ENCODE measurements around the gene MYH14.

The MYH14 gene

GRCh38 chr19:50314724-50315708 is 111.6 kb downstream of the MYH14 start:
- TF ChIP-seq GATA2 (IDR thresholded peaks at IDR 0.05; ENCODE audit: low read depth, low read length) (no peak), GATA3 (IDR thresholded peaks at IDR 0.05; ENCODE audit: low read depth, low read length) (no peak)

- no peak for TF ChIP-seq GATA2 (IDR thresholded peaks at IDR 0.05; ENCODE audit: low read depth, low read length)
- no peak for TF ChIP-seq GATA3 (IDR thresholded peaks at IDR 0.05; ENCODE audit: low read depth, low read length)
These were observed 112.5 kb downstream of the MYH14 start for GRCh38 chr19:50315773-50316448.

DNA sequence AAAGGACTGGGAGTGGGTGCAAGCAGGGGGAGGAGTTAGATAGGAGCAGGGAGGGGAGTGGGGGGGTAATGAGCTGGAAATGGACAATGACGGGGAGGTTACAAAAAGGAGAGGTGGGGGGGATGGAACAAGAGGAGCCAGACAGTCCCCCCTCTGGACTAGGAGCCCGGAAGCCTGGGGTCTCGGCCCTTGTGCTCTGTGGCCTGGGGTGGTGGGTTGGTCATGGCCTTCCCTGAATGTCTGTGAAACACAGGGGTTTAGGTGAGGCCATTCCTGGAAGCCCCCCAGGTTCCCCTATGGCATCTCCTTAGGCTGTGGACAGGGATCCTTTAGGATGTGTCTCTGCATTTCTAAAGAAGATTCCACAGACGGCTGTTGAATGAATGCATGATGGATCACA is 113.7 kb downstream of the MYH14 start:
- no peak for TF ChIP-seq GATA2 (IDR thresholded peaks at IDR 0.05; ENCODE audit: low read depth, low read length)
- no peak for TF ChIP-seq GATA3 (IDR thresholded peaks at IDR 0.05; ENCODE audit: low read depth, low read length)

GRCh38 chr19:50318438-50318837 is 115.0 kb downstream of the MYH14 start:
- TF ChIP-seq GATA3 (IDR thresholded peaks at IDR 0.05; ENCODE audit: low read depth, low read length) (no peak), GATA2 (IDR thresholded peaks at IDR 0.05; ENCODE audit: low read depth, low read length) (no peak)

DNA sequence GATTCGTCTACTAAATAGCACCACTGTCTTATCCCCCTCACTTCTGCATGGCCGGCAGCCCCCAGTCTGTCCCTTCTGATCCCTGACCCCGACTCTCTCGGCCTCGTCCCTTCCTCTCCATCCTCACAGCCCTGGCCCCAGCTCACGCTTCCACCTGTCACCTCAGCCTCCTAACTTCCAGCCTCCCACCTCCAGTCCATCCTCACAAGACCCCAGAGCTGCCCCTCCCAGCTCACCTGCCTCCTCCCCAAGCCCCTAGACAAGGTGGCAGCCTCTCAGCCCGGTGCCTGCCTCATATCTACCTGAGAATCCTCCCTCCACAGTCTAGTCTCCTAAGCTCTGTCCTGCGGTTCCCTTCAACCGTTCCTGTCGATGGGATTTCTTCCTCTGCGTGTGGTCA is 115.7 kb downstream of the MYH14 start:
- TF ChIP-seq GATA3 (IDR thresholded peaks at IDR 0.05; ENCODE audit: low read depth, low read length) = no peak
- no peak for TF ChIP-seq GATA2 (IDR thresholded peaks at IDR 0.05; ENCODE audit: low read depth, low read length)

DNA sequence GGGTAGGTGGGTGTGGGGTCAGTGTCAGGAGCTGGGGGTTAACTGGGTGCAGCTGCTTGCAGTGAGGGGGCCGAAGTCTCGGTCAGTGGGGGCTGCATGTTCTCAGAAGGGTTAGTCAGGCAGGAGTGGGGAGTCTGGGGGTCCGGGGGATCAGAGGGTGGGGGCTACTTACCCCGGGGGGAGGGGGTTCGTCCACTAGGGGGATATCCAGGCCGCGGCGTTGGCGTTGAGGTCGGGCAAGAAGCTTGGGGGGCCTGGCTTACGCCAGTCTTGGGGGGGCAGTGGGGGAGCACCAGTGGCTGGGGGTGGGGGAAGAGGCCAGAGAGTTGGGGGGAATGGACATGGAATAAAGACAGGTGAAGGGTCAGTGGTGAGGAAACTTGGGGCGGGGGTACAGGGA is 116.6 kb downstream of the MYH14 start:
- TF ChIP-seq GATA2 (IDR thresholded peaks at IDR 0.05; ENCODE audit: low read depth, low read length) (no peak), GATA3 (IDR thresholded peaks at IDR 0.05; ENCODE audit: low read depth, low read length) (no peak)

GRCh38 chr19:50320596-50320995 is 117.2 kb downstream of the MYH14 start:
- no peak for TF ChIP-seq GATA2 (IDR thresholded peaks at IDR 0.05; ENCODE audit: low read depth, low read length)
- TF ChIP-seq GATA3 (IDR thresholded peaks at IDR 0.05; ENCODE audit: low read depth, low read length) = no peak

- TF ChIP-seq GATA2 (IDR thresholded peaks at IDR 0.05; ENCODE audit: low read depth, low read length) = no peak
- no peak for TF ChIP-seq GATA3 (IDR thresholded peaks at IDR 0.05; ENCODE audit: low read depth, low read length)
These were observed 118.4 kb downstream of the MYH14 start for GRCh38 chr19:50321831-50322230.

GRCh38 chr19:50322234-50322633 is 118.8 kb downstream of the MYH14 start:
- TF ChIP-seq GATA2 (IDR thresholded peaks at IDR 0.05; ENCODE audit: low read depth, low read length) (no peak), GATA3 (IDR thresholded peaks at IDR 0.05; ENCODE audit: low read depth, low read length) (no peak)

- TF ChIP-seq GATA2 (IDR thresholded peaks at IDR 0.05; ENCODE audit: low read depth, low read length) = no peak
- TF ChIP-seq GATA3 (IDR thresholded peaks at IDR 0.05; ENCODE audit: low read depth, low read length) = no peak
These were observed 119.7 kb downstream of the MYH14 start for GRCh38 chr19:50322931-50323781.

- TF ChIP-seq GATA2 (IDR thresholded peaks at IDR 0.05; ENCODE audit: low read depth, low read length) (no peak), GATA3 (IDR thresholded peaks at IDR 0.05; ENCODE audit: low read depth, low read length) (no peak)
These were observed 120.3 kb downstream of the MYH14 start for GRCh38 chr19:50323782-50324133.

- TF ChIP-seq GATA3 (IDR thresholded peaks at IDR 0.05; ENCODE audit: low read depth, low read length) = no peak
These were observed 120.9 kb downstream of the MYH14 start for GRCh38 chr19:50324331-50324730.

DNA sequence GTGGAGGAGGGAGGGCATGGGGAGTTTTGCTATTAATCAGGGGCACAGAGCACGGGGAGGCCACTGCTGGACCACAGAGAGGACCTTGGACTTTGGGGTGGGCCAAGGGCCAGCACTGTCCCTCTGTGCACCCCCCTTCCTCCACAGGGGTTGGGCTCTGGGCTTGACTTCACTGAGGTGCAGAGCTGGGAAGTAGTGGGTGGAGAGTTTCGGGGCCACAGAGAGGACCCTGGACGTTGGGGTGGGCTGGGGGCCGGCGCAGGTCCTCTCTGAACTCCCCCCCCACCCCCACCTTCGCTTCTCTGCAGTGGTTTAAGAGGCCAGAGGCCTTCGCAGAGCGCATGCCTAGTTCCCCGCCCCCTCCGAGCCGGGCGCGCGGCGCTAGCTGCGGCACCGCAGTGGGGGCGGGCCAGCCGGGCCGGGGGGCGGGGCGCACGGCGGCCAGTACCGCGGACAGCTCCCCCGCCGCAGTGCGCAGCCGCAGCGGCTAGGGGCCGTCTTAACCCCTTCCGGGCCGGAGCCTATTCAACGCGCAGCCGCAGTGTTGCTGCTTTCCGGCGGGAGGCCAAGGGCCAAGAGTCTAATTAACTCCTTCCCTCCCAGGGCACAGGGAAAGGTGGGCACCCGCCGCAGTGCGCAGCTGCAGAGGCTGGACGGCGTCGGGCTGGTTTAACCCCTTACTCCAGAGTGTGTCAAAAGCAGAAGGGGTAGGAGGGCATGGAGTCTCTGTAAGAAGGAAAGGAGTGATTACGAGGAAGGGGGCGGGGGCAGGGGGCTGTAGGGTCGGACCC is 122.1 kb downstream of the MYH14 start:
- TF ChIP-seq GATA3 (IDR thresholded peaks at IDR 0.05; ENCODE audit: low read depth, low read length) (no peak), GATA2 (IDR thresholded peaks at IDR 0.05; ENCODE audit: low read depth, low read length) (no peak)

Data from SH-SY5Y (cell line).